Cardiac muscle cell (in vitro differentiated cells and primary cell): ENCODE data around the gene TFCP2L1. TPM values are rescaled to one million over a fixed set of nuclear protein-coding genes. Genes with fewer than 3 reads are reported as not detected.

Experiments
- DNase-seq, 2 donors: peaks; one replicate each; pipeline versions ENCODE4 v3.0.0 to v3.0.0-alpha.2; 2010 to 2017; ENCODE audit warnings: low read depth in 1 of 2, low spot score in 1 of 2
- H3K27ac ChIP-seq: fragments of 200-600 bp; sonication (generic); 2 replicates; pipeline ENCODE4 v1.5.1; 2016
- H3K27me3 ChIP-seq: fragments of 200-600 bp; sonication (generic); 2 replicates; pipeline ENCODE4 v1.6.0; 2016; ENCODE audit warnings: control low read depth
- H3K36me3 ChIP-seq: fragments of 200-600 bp; sonication (generic); 2 replicates; pipeline ENCODE4 v1.5.1; 2016; ENCODE audit warnings: control low read depth
- H3K4me1 ChIP-seq: fragments of 200-600 bp; sonication (generic); 2 replicates; pipeline ENCODE4 v1.8.1; 2017; ENCODE audit warnings: low read depth, mild to moderate bottlenecking, mixed run types
- H3K4me3 ChIP-seq: fragments of 200-600 bp; sonication (generic); 2 replicates; pipeline ENCODE4 v1.5.1; 2016; ENCODE audit warnings: mild to moderate bottlenecking
- H3K9me3 ChIP-seq: fragments of 200-600 bp; sonication (generic); 2 replicates; pipeline ENCODE4 v1.5.1; 2017; ENCODE audit warnings: low read depth, mild to moderate bottlenecking, control low read depth
- CTCF ChIP-seq: IDR thresholded peaks from 2 replicates; pipeline ENCODE4 v1.5.1; 2012; ENCODE audit warnings: low read depth, mild to moderate bottlenecking, low read length
- polyA plus RNA-seq: library from polyadenylated mRNA; unstranded; fragments of >200 nt; fragmentation: Nextera tagmentation; extraction: Ambion mirVana; gene quantifications from 2 replicates; pipeline ENCODE4 v1.2.1, GENCODE V29; 2016
- total RNA-seq: library from RNA; depleted of rRNA; stranded (reverse); fragments of >200 nt; gene quantifications from 2 replicates; pipeline ENCODE4 v1.2.3, GENCODE V29; 2016

TFCP2L1 gene
- total and polyA plus RNA-seq, 2 experiments from 2014 or later: 0.31 TPM; not detected in 1

GRCh38 chr2:121178730-121179129, 106.3 kb downstream of the TFCP2L1 start:
- TF ChIP-seq CTCF: no peak
- Histone ChIP-seq H3K4me3 (no peak overlapping the region), H3K36me3 (no peaks in the 10 kb centered on the region), H3K27me3 (no peaks in the 10 kb centered on the region), H3K9me3 (no peaks in the 10 kb centered on the region), H3K4me1 (no peaks in the 10 kb centered on the region), H3K27ac (no peak overlapping the region)
- no peak for DNase-seq

GRCh38 chr2:121177896-121178295, 107.1 kb downstream of the TFCP2L1 start:
- TF ChIP-seq CTCF: no peak
- Histone ChIP-seq H3K4me1 (no peaks in the 10 kb centered on the region), H3K4me3 (no peak overlapping the region), H3K27me3 (no peaks in the 10 kb centered on the region), H3K9me3 (no peaks in the 10 kb centered on the region), H3K36me3 (no peaks in the 10 kb centered on the region), H3K27ac (no peak overlapping the region)
- DNase-seq: no peak

GRCh38 chr2:121175326-121175725, 109.7 kb downstream of the TFCP2L1 start:
- DNase-seq: no peak
- no peak for TF ChIP-seq CTCF
- Histone ChIP-seq H3K27me3 (no peaks in the 10 kb centered on the region), H3K9me3 (no peaks in the 10 kb centered on the region), H3K4me1 (no peaks in the 10 kb centered on the region), H3K27ac (no peak overlapping the region), H3K36me3 (no peaks in the 10 kb centered on the region), H3K4me3 (no peak overlapping the region)

- H3K27ac ChIP-seq: no peak overlapping the region
- no peak overlapping the region for H3K4me3 ChIP-seq
- TF ChIP-seq CTCF: no peak
- H3K27me3 ChIP-seq: no peaks in the 10 kb centered on the region
- no peaks in the 10 kb centered on the region for H3K4me1 ChIP-seq
- no peaks in the 10 kb centered on the region for H3K36me3 ChIP-seq
- no peak for DNase-seq
- H3K9me3 ChIP-seq: no peaks in the 10 kb centered on the region
These were observed 111.2 kb downstream of the TFCP2L1 start for GRCh38 chr2:121173806-121174205.

- H3K27ac ChIP-seq: no peak overlapping the region
- no peak overlapping the region for H3K4me3 ChIP-seq
- H3K9me3 ChIP-seq: no peaks in the 10 kb centered on the region
- no peaks in the 10 kb centered on the region for H3K36me3 ChIP-seq
- no peaks in the 10 kb centered on the region for H3K27me3 ChIP-seq
- H3K4me1 ChIP-seq: no peaks in the 10 kb centered on the region
- DNase-seq: no peak
- TF ChIP-seq CTCF: no peak
These were observed 111.9 kb downstream of the TFCP2L1 start for GRCh38 chr2:121173112-121173511.

GRCh38 chr2:121172456-121172855, 112.5 kb downstream of the TFCP2L1 start:
- H3K4me3 ChIP-seq: no peak overlapping the region
- no peaks in the 10 kb centered on the region for H3K27me3 ChIP-seq
- H3K9me3 ChIP-seq: no peaks in the 10 kb centered on the region
- no peaks in the 10 kb centered on the region for H3K4me1 ChIP-seq
- TF ChIP-seq CTCF: no peak
- no peak for DNase-seq
- no peak overlapping the region for H3K27ac ChIP-seq
- H3K36me3 ChIP-seq: no peaks in the 10 kb centered on the region
